HUES64 (cell line): ENCODE data around the gene SLC9A5.

ENCODE experiments used
- H3K27ac ChIP-seq: 2 replicates; pipeline ENCODE4 v1.7.0; 2013; ENCODE audit warnings: low read depth, low read length, inconsistent platforms
- H3K27me3 ChIP-seq: 2 replicates; pipeline ENCODE4 v1.6.1; 2013; ENCODE audit warnings: mild to moderate bottlenecking, low read length; ENCODE audit not compliant: insufficient read depth
- H3K36me3 ChIP-seq: 2 replicates; pipeline ENCODE4 v1.6.1; 2013; ENCODE audit warnings: mild to moderate bottlenecking, low read length; ENCODE audit not compliant: insufficient read depth
- H3K4me1 ChIP-seq: 2 replicates; pipeline ENCODE4 v1.6.1; 2013; ENCODE audit warnings: mild to moderate bottlenecking, low read length, moderate library complexity; ENCODE audit not compliant: insufficient read depth
- H3K4me3 ChIP-seq: 2 replicates; pipeline ENCODE4 v1.5.1; 2013; ENCODE audit warnings: mild to moderate bottlenecking, low read length, moderate library complexity
- H3K9ac ChIP-seq: 2 replicates; pipeline ENCODE4 v1.6.1; 2013; ENCODE audit warnings: mild to moderate bottlenecking, low read depth, low read length
- H3K9me3 ChIP-seq: 2 replicates; pipeline ENCODE4 v1.6.1; 2013; ENCODE audit warnings: low read depth, low read length; ENCODE audit not compliant: insufficient read depth
- WGBS: fragments of 150-250, 120-280 bp; methylation state at CpG from one replicate; pipeline ENCODE4 v1.1.7; 2013; ENCODE audit warnings: missing lambda C conversion rate; 5-methylcytosine and 5-hydroxymethylcytosine counted together

The SLC9A5 gene

DNA sequence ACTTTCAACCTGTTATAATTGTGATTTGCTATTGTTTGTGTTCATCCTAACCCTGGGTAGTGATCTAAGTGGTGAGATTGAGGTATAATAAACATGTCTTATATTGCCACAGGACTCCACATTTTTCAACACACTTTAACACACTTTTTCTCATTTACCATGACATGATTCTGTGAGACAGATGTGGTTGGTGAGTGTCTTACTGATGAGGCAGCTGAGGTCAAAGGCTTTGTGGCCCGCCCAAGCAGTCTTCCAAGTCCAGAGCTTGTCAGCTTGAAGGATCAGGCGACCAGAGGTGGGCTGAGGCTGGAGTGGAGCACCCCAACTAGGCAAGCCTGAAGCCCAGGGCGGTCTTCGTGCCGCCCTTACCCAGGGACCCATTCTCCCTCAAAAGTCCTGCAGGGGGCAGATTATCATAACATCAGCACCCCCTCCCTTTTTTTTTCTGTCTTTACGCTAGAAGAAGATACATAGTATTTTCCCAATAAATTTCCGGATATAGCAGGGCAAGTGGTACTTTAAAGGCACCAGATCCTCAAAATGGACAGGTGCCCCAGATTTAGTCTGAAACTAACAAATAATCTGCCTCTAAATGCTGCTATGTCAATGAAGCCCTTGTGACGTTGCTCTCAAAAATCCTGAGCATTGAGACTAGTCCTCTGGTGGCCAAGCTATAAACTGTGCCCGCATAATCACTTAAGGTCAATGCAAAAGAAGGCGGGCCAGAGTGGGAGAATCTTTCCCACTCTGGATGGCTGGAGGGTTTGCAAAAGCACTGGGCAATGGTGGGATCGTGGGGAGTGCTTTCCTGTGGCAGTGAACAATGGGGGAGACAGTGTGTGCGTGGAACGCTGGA lies 56.7 kb downstream of the SLC9A5 start:
- no peak overlapping the region for H3K4me3 ChIP-seq
- no peaks in the 10 kb centered on the region; the same call in 1 of the 2 replicates for H3K27me3 ChIP-seq
- H3K27ac ChIP-seq: no peak overlapping the region
- H3K9me3 ChIP-seq: no peaks in the 10 kb centered on the region
- H3K4me1 ChIP-seq: no peaks in the 10 kb centered on the region; the same call in 1 of the 2 replicates
- WGBS: 89% methylated on average over 13 of the region's 13 CpGs
- no peaks in the 10 kb centered on the region for H3K36me3 ChIP-seq
- H3K9ac ChIP-seq: no peak overlapping the region

DNA sequence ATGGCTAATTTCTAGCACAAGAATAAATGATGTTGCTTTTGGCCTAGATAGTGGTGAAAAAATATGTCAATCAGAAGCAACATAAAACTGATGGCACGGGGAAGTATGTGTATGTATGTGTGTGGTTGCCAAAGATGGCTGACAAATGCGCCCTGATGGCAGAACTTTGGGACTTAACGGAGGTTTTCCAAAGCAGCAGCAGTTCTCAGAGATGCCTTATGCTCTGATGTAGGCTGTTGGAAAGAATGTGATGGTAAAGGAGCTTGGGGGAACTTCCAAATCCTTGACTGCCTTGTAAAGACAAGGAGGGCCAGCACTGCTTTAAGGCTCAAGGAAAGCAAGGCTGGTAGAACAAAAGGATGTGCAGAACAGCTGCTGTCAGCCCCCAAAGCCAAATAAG lies 61.8 kb downstream of the SLC9A5 start:
- Histone ChIP-seq H3K4me3 (no peak overlapping the region), H3K27me3 (no peaks in the 10 kb centered on the region), H3K4me1 (no peaks in the 10 kb centered on the region), H3K9ac (no peak overlapping the region), H3K9me3 (no peaks in the 10 kb centered on the region), H3K36me3 (no peaks in the 10 kb centered on the region), H3K27ac (no peak overlapping the region)
- 93% methylated on average over 3 of the region's 3 CpGs for WGBS

DNA sequence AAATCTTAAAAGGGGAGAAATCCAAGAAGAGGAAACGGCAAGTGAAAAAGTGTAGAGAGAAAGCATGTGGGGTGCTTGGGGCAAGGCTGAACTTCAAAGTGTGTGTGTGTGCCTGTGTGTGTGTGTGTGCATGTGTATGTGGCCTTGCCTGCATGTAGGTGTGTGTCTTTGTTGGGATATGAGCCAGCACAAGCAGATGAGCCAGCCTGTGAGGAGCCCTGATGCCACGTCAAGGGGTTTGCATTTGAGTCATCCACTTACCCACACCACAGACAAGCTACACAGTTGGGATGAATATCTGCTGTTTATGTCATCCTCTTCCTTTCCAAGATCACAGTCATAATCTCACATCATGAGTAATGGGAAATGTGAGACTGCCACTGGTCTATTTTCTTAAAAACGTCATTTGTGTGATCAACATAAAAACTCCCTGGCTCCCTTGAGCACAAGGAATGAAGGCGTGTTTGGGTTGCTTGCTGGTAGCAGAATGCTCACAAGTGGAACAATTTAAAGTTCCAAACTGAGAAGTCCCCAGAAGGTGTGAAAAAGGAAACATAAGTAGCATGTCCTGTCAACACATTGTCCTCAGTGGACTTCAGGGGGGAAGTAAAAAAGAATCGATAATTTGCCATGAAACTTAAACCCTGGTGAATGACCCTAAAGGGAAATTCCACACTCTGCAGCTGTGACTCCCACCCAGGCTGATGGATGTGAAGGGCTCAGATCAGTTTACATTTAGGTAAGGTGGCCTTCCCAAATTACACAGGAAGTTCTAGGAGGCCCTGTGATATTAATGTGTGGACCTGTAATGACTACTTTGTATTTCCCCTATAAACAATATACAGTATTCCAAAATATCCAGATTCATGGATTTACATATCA lies 63.1 kb downstream of the SLC9A5 start:
- WGBS: 95% methylated on average over 5 of the region's 5 CpGs

DNA sequence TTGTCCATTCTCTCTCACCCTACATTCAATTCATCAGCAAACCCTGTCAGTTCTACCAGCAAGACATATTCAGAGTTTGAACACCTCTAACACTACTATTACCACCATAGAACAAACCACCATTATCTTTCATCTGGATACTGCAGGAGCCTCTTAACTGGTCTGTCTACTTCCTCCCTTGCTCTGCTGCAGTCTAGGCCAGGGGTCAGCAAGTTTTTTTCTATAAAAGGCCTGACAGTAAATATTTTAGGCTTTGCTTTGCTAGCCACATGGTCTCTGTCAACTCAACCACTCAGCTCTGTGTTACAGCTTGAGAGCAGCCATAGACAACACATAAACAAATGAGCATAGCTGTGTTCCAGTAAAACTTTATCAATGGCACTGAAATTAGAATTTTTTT lies 63.9 kb downstream of the SLC9A5 start:
- H3K27me3 ChIP-seq: no peaks in the 10 kb centered on the region
- no peaks in the 10 kb centered on the region for H3K36me3 ChIP-seq
- H3K4me3 ChIP-seq: no peak overlapping the region
- no peaks in the 10 kb centered on the region for H3K4me1 ChIP-seq
- H3K27ac ChIP-seq: no peak overlapping the region
- H3K9me3 ChIP-seq: no peaks in the 10 kb centered on the region
- H3K9ac ChIP-seq: no peak overlapping the region

More for the DNA sequence above, 63.1 kb downstream of the SLC9A5 start:
- Histone ChIP-seq H3K9me3 (no peaks in the 10 kb centered on the region), H3K36me3 (no peaks in the 10 kb centered on the region), H3K9ac (no peak overlapping the region), H3K27ac (no peak overlapping the region), H3K4me1 (no peaks in the 10 kb centered on the region), H3K27me3 (no peaks in the 10 kb centered on the region), H3K4me3 (no peak overlapping the region)

DNA sequence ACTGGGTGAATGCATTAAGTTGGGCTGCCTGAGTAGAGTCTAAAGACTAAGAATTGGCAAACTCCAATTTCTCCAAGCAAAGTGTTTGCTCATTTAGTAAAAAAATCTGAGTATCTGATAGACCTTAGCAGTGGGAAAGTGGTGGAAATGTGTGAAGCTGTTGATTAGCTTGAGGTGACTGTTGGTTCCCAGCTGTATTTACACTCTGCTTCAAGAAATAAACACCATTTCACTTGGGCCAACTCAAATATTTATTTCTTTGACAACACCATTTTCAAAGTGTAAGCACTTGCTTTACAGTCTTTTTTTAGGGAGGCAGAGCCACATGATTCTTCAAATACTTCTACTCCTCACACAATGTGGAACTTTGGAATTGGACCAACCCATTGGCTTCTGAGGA lies 69.1 kb downstream of the SLC9A5 start:
- Histone ChIP-seq H3K36me3 (no peaks in the 10 kb centered on the region), H3K27ac (no peak overlapping the region), H3K4me3 (no peak overlapping the region), H3K9ac (no peak overlapping the region), H3K9me3 (no peaks in the 10 kb centered on the region), H3K4me1 (no peaks in the 10 kb centered on the region), H3K27me3 (peaks cover 11% of the 10 kb centered on the region; the same call in 1 of the 2 replicates)
